Lung (tissue), 12 donors: ENCODE measurements around the gene BTNL9. TPM values are rescaled to one million over a fixed set of nuclear protein-coding genes. Genes with fewer than 3 reads are reported as not detected.
"Not testable (repeated sequence)": the region's sequence is repeated elsewhere in the genome, so short reads cannot be mapped to it uniquely, and the experiment has no call there.

Source experiments
- ATAC-seq: fragments of 200-7000 bp; cut with Tn5 transposase; one replicate; pipeline ENCODE4 v1.9.1; 2020; ENCODE audit warnings: moderate number of reproducible peaks; ENCODE audit not compliant: insufficient read depth, low FRiP score
- DNase-seq, 3 donors: peaks; one replicate each; pipeline ENCODE4 v3.0.0-alpha.2; 2013 to 2017
- H3K27ac ChIP-seq, 2 donors: one replicate each; pipeline ENCODE4 v1.5.1; 2013; ENCODE audit warnings: mild to moderate bottlenecking in 2 of 2, moderate library complexity in 2 of 2, control low read depth in 1 of 2, inconsistent platforms in 1 of 2, low read depth in 1 of 2, low read length in 1 of 2
- H3K27me3 ChIP-seq, 3 donors: one replicate each; pipeline ENCODE4 v1.5.1; 2013; ENCODE audit warnings: low read length in 2 of 3; ENCODE audit not compliant: control insufficient read depth in 3 of 3, insufficient read depth in 3 of 3
- H3K36me3 ChIP-seq, 4 donors: one replicate each; pipeline ENCODE4 v1.5.1; 2013; ENCODE audit warnings: low read length in 4 of 4, mild to moderate bottlenecking in 1 of 4, moderate library complexity in 1 of 4; ENCODE audit not compliant: control insufficient read depth in 4 of 4, insufficient read depth in 4 of 4
- H3K4me1 ChIP-seq, 5 donors: one replicate each; pipeline ENCODE4 v1.5.1; 2013; ENCODE audit warnings: low read length in 5 of 5, mild to moderate bottlenecking in 2 of 5, moderate library complexity in 1 of 5; ENCODE audit not compliant: control insufficient read depth in 5 of 5, insufficient read depth in 5 of 5
- H3K4me3 ChIP-seq: one replicate; pipeline ENCODE4 v1.5.1; 2013; ENCODE audit warnings: mild to moderate bottlenecking, control low read depth, moderate library complexity
- H3K9ac ChIP-seq, 2 donors: one replicate each; pipeline ENCODE4 v1.5.1; 2013; ENCODE audit warnings: low read length in 2 of 2, control low read depth in 1 of 2; ENCODE audit not compliant: insufficient read depth in 1 of 2
- H3K9me3 ChIP-seq, 4 donors: one replicate each; pipeline ENCODE4 v1.5.1; 2013; ENCODE audit warnings: low read length in 3 of 4, mild to moderate bottlenecking in 1 of 4, moderate library complexity in 1 of 4; ENCODE audit not compliant: control insufficient read depth in 4 of 4, insufficient read depth in 3 of 4
- CTCF ChIP-seq: IDR thresholded peaks from 2 replicates; pipeline ENCODE4 v1.5.1; 2012; ENCODE audit warnings: mild to moderate bottlenecking; ENCODE audit errors: control extremely low read depth, extremely low read depth
- WGBS, 2 donors: extraction: QIAGEN DNeasy Blood & Tissue Kit; methylation state at CpG; one replicate each; pipeline ENCODE4 v1.1.7; 2013; 5-methylcytosine and 5-hydroxymethylcytosine counted together
- polyA plus RNA-seq, 2 donors: library from polyadenylated mRNA; stranded (reverse); fragments of 200-250 nt; gene quantifications; one replicate each; pipeline ENCODE4 v1.2.1, GENCODE V29; 2013
- total RNA-seq, 2 donors: library from RNA; depleted of rRNA in 1 of 2; stranded (reverse); fragments of >200 nt in 1 of 2; gene quantifications; one replicate each; pipeline ENCODE4 v1.2.1, GENCODE V29; 2014 to 2021
- donor health status: control.
- donor health status: control.
- donor health status: Bipolar disorder and iron deficiency.
- donor health status: healthy.
- donor health status: DM: yes; HTN: yes; CAD: no.

BTNL9 gene
- total and polyA plus RNA-seq, 4 donors, result 23.5 to 73.1 (median 62.3) TPM

GRCh38 chr5:181008136-181008535 lies 31.9 kb upstream of the BTNL9 start:
- DNase-seq, result no peak

GRCh38 chr5:181010018-181010417 lies 30.0 kb upstream of the BTNL9 start:
- H3K4me1 ChIP-seq, H3K36me3 ChIP-seq, H3K4me3 ChIP-seq, H3K9me3 ChIP-seq, H3K9ac ChIP-seq, H3K27ac ChIP-seq, DNase-seq, ATAC-seq, H3K27me3 ChIP-seq: not testable (repeated sequence)
- WGBS, 2 donors, result 94 to 95% methylated on average over 4 of the region's 4 CpGs

More at GRCh38 chr5:181008136-181008535, 31.9 kb upstream of the BTNL9 start:
- no peak for TF ChIP-seq CTCF
- Histone ChIP-seq H3K36me3 (no peaks in the 10 kb centered on the region), H3K4me1 (no peaks in the 10 kb centered on the region), H3K27me3 (no peaks in the 10 kb centered on the region), H3K4me3 (no peak overlapping the region), H3K27ac (no peak overlapping the region), H3K9me3 (peaks cover 0 to 2% (median 0%) of the 10 kb centered on the region in 4 donors), H3K9ac (no peak overlapping the region)
- no peak for ATAC-seq
- WGBS, 2 donors, result 79% methylated on average over 6 of the region's 6 CpGs

GRCh38 chr5:181014654-181015053 lies 25.4 kb upstream of the BTNL9 start:
- ATAC-seq, H3K27me3 ChIP-seq, DNase-seq, H3K9ac ChIP-seq, H3K9me3 ChIP-seq, H3K4me1 ChIP-seq, H3K36me3 ChIP-seq, H3K4me3 ChIP-seq, H3K27ac ChIP-seq: not testable (repeated sequence)

GRCh38 chr5:181017448-181017847 lies 22.6 kb upstream of the BTNL9 start:
- not testable (repeated sequence) for H3K36me3 ChIP-seq, H3K9ac ChIP-seq, H3K4me3 ChIP-seq, H3K27me3 ChIP-seq, H3K27ac ChIP-seq, H3K4me1 ChIP-seq, DNase-seq, ATAC-seq
- H3K9me3 ChIP-seq, result peaks cover 0 to 11% (median 4%) of the 10 kb centered on the region in 4 donors
- 84 to 88% methylated on average over 3 of the region's 3 CpGs for WGBS, 2 donors

- Histone ChIP-seq H3K4me3 (no peak overlapping the region), H3K36me3 (no peaks in the 10 kb centered on the region), H3K9me3 (peaks cover 0 to 19% (median 14%) of the 10 kb centered on the region in 4 donors), H3K9ac (no peak overlapping the region), H3K27me3 (no peaks in the 10 kb centered on the region), H3K4me1 (no peaks in the 10 kb centered on the region), H3K27ac (no peak overlapping the region)
- DNase-seq, result no peak
- WGBS, 2 donors, result 90 to 93% methylated on average over 3 of the region's 3 CpGs
- ATAC-seq, result no peak
- TF ChIP-seq CTCF, result no peak
Measured at GRCh38 chr5:181020688-181021087, 19.4 kb upstream of the BTNL9 start.
